Measurements from ENCODE around the gene JUP.

GRCh38 chr17:41769346-41769862 lies 17.1 kb downstream of the JUP start:
- TF ChIP-seq POLR2A (IDR thresholded peaks at IDR 0.05; ENCODE audit: low read length): no peak
- no peak for TF ChIP-seq GATA1 (IDR thresholded peaks at IDR 0.05; ENCODE audit: low read depth, low read length)
